SK-N-MC (cell line): ENCODE data around the gene BTG1.
"Not testable (repeated sequence)": the region's sequence is repeated elsewhere in the genome, so short reads cannot be mapped to it uniquely, and the experiment has no call there.

ENCODE experiments used
- DNase-seq: peaks from one replicate; pipeline ENCODE4 v3.0.0-alpha.2; 2011; ENCODE audit warnings: low read depth, low spot score
- H3K27ac ChIP-seq: fragments of 200-600 bp; sonication (generic); 2 replicates; pipeline ENCODE4 v1.5.1; 2016; ENCODE audit warnings: mixed run types
- H3K36me3 ChIP-seq: fragments of 200-600 bp; sonication (generic); 2 replicates; pipeline ENCODE4 v1.6.1; 2017; ENCODE audit warnings: antibody characterized with exemption, low read length, mixed read lengths; ENCODE audit not compliant: insufficient read depth
- H3K4me3 ChIP-seq: fragments of 200-600 bp; sonication (generic); 2 replicates; pipeline ENCODE4 v1.5.1; 2016
- H3K9ac ChIP-seq: fragments of 200-600 bp; sonication (generic); 2 replicates; pipeline ENCODE4 v1.8.0; 2017; ENCODE audit warnings: mixed run types, mixed read lengths; ENCODE audit not compliant: insufficient read length
- H3K9me3 ChIP-seq: fragments of 200-600 bp; sonication (generic); 2 replicates; pipeline ENCODE4 v1.6.1; 2017; ENCODE audit warnings: low read depth, mild to moderate bottlenecking, antibody characterized with exemption, low read length, moderate library complexity, mixed read lengths
- EZH2 ChIP-seq: fragments of 200-600 bp; sonication (generic); IDR thresholded peaks from one replicate; pipeline ENCODE4 v1.6.1; 2017; ENCODE audit warnings: antibody characterized with exemption
- FOXP2 ChIP-seq: optimal IDR thresholded peaks from 2 replicates; pipeline ENCODE3; 2011; ENCODE audit warnings: mild to moderate bottlenecking, moderate library complexity; ENCODE audit not compliant: insufficient read depth; ENCODE audit errors: extremely low read length, control extremely low read depth
- POLR2AphosphoS5 ChIP-seq: IDR thresholded peaks from 2 replicates; pipeline ENCODE4 v1.6.1; 2012; ENCODE audit warnings: mild to moderate bottlenecking, low read depth, low read length, borderline replicate concordance

Gene BTG1

DNA sequence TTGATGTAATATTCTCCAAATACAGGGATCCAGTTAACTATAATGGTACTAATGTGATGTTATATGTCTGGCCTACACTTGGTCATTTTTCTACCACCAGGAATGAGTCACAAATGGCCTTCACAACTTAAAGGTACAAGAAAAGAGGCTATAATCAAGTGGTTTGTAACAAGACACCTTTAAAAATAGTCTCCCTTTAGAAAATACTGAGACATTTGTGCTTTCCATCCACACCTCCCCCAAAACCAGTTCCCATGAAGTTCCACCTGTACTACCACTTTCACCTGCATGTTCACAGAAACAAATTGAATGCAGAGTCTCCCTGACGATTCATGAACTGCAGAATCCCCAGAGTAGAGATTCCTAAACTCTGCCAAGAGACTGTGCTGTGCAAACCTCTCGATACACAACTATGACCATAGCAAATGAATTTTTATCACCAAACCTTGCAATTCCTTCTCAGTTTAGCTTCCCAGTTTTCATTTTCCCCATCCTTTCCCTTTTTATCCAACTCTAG lies 6.0 kb downstream of the BTG1 start:
- Histone ChIP-seq H3K9me3 (no peaks in the 10 kb centered on the region), H3K9ac (no peak overlapping the region), H3K36me3 (peaks cover 29% of the 10 kb centered on the region), H3K4me3 (no peak overlapping the region), H3K27ac (no peak overlapping the region)
- DNase-seq: no peak
- no peak for TF ChIP-seq FOXP2

DNA sequence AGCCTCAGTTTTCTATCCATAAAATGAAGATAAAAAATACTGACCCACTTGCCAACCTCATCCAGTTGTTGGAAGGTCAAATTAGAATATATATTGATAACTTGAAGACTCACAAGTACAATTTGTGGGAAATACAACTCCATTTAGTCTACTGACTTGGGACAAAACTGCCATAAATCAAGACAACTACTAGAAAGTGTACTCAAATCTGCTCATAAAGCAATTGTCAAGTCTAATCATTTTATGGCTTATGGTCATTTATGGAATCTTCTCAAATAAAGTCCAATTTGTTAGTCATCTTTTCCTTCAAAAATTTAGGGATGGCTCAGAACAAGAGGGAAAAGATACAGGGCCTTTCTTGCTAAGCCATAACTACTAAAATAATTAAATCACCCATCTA lies 7.0 kb downstream of the BTG1 start:
- Histone ChIP-seq H3K9me3 (no peaks in the 10 kb centered on the region), H3K9ac (no peak overlapping the region), H3K36me3 (peaks cover 25% of the 10 kb centered on the region), H3K4me3 (no peak overlapping the region), H3K27ac (no peak overlapping the region)
- TF ChIP-seq EZH2 (no peak), POLR2AphosphoS5 (no peak), FOXP2 (no peak)
- no peak for DNase-seq

- no peak overlapping the region for H3K9ac ChIP-seq
- no peak for DNase-seq
- no peak overlapping the region for H3K4me3 ChIP-seq
- H3K9me3 ChIP-seq: no peaks in the 10 kb centered on the region
- TF ChIP-seq FOXP2 (no peak), EZH2 (no peak), POLR2AphosphoS5 (no peak)
- H3K36me3 ChIP-seq: peaks cover 20% of the 10 kb centered on the region
- peak overlapping the region; percentile 87; the same call in 1 of the 2 replicates for H3K27ac ChIP-seq
These were observed 7.5 kb downstream of the BTG1 start for GRCh38 chr12:92138144-92138543.

DNA sequence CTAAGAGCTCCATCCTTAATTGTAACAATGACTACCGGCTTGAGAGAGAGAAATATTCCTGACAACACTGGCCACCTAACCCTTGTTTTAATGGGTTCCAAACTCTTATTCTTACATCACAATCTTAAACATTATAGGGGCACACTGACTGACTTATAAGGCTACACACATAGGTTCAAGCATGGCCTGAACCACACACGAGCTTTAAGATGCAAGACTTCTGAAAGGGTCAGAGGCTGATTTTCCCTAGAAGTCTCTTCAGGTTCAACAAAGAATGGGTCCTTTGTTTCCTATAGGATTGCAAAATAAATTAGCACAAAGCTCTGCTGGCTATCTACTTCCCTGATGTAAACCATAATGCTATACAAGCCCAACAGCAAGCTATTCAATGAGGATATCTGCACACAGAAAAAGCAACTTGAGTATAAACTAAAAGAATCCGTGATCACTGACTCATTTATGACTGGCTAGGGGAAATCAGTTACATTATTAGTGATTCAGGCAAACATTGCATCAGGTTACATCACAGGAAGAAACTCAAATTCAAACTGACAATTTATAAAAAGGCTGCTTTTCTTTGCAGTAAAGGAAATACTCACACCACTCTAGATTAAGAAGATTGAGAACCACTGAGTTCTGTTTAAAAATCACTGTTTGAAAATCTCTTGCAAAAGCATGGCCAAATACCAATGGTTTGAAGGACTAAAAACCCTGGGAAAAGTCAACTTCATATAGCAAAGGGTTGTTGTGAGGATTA lies 8.5 kb downstream of the BTG1 start:
- Histone ChIP-seq H3K9me3 (no peaks in the 10 kb centered on the region), H3K9ac (peak overlapping the region; percentile 43), H3K27ac (peak overlapping the region; percentile 87), H3K4me3 (peak overlapping the region; percentile 20; the same call in 1 of the 2 replicates), H3K36me3 (peaks cover 10% of the 10 kb centered on the region)
- no peak for DNase-seq
- no peak for TF ChIP-seq POLR2AphosphoS5
- no peak for TF ChIP-seq FOXP2
- TF ChIP-seq EZH2: no peak

DNA sequence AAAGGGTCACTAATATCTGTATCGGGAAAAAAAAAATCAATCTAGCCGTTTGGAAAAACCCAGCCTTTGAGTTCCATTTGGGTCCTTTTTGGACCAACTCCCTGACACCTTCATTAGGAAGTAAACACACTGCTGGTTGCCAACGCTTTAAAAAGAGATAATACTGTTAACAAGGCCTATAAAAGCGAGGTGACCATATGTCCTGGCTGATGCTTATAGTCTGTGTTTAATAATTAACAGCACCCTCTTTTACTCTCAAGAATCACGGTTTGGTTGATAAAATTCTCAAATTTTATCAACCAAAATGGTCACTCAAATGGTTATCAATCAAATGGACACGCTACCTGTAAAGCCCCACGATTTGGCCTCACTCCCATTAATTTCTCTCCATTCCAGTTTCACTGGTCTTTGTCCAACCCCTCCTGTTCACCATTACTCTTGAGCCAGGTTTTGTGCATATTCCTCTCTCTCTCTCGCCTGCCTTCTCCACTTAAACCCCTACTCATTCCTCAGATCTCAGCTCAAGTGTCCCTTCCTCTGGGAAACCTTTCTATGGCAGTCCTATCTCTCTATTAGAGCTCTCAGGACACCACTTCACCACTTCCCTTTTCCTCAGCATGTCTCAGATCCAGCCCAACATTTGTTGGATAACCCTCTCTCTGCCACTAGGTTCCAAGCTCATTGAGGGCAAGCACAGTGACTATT lies 9.5 kb downstream of the BTG1 start:
- TF ChIP-seq FOXP2 (no peak), POLR2AphosphoS5 (no peak), EZH2 (no peak)
- no peaks in the 10 kb centered on the region for H3K9me3 ChIP-seq
- no peak overlapping the region; the same call in 1 of the 2 replicates for H3K27ac ChIP-seq
- H3K36me3 ChIP-seq: 0 out of 2 replicates have a peak, but pooled peaks cover 2% of the 10 kb centered on the region
- no peak overlapping the region for H3K9ac ChIP-seq
- no peak for DNase-seq
- H3K4me3 ChIP-seq: no peak overlapping the region

DNA sequence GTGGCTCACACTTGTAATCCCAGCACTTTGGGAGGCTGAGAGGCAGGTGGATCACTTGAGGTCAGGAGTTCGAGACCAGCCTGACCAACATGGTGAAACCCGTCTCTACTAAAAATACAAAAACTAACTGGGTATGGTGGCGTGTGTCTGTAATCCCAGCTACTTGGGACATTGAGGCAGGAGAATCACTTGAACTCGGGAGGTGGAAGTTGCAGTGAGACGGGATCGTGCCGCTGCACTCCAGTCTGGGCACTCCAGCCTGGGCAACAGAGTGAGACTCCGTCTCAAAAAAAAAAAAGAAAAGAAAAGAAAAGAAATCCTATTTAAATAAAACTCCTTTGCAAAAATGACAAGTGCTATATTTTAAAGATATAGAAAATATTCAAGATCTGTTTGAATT lies 10.1 kb downstream of the BTG1 start:
- not testable (repeated sequence) for H3K27ac ChIP-seq, H3K36me3 ChIP-seq, DNase-seq, H3K9me3 ChIP-seq, H3K9ac ChIP-seq, H3K4me3 ChIP-seq

DNA sequence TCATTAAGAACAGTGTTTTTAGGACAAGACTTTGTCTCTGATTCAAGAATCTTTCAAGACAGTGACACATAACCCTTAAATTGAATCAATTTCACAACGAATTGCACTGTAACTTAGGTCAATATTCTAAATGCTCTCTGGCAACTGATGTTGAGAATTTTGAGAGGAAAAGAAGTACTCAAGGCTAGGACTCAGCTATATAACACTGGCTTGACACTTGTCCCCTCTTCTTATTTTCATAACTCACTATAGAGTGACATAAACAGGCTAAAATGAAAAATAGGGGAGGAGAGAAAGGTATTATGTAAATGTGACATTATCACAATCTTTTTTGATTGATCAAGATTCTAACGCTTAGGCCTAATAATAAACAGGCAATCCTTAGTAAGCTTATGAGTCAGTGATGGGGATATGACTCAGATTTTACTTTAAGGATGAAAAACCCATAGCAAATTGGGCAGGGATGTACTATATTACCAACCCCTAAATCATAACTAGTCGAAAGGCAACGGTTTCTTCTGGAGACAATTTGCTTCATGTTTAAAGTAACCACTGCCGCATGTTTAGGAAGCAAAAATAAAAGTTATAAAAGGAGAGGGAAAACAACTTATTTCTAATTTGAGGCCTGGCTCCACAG lies 10.9 kb downstream of the BTG1 start:
- no peaks in the 10 kb centered on the region for H3K9me3 ChIP-seq
- no peaks in the 10 kb centered on the region for H3K36me3 ChIP-seq
- peak overlapping the region; percentile 11 for H3K9ac ChIP-seq
- TF ChIP-seq POLR2AphosphoS5 (no peak), EZH2 (no peak), FOXP2 (no peak)
- H3K4me3 ChIP-seq: peak overlapping the region; percentile 15; the same call in 1 of the 2 replicates
- no peak for DNase-seq
- peak overlapping the region; percentile 66 for H3K27ac ChIP-seq
